Progenitor cell of endocrine pancreas (in vitro differentiated cells): ENCODE results near the gene EDN1. TPM values are rescaled to one million over a fixed set of nuclear protein-coding genes. Genes with fewer than 3 reads are reported as not detected.

Source experiments
- DNase-seq: peaks from one replicate; pipeline ENCODE4 v3.0.0; 2021; ENCODE audit warnings: low spot score; ENCODE audit not compliant: unreplicated experiment
- H3K27ac Mint-ChIP-seq: 2 replicates; pipeline ENCODE4 v1.8.0; 2021; ENCODE audit warnings: mild to moderate bottlenecking, moderate library complexity, mixed read lengths
- H3K27me3 Mint-ChIP-seq: 2 replicates; pipeline ENCODE4 v1.8.0; 2021; ENCODE audit warnings: mixed read lengths
- H3K36me3 Mint-ChIP-seq: 2 replicates; pipeline ENCODE4 v1.8.0; 2022; ENCODE audit warnings: mixed read lengths; ENCODE audit not compliant: insufficient read depth
- H3K4me1 Mint-ChIP-seq: 2 replicates; pipeline ENCODE4 v1.8.0; 2021; ENCODE audit warnings: low read depth, mixed read lengths
- H3K4me3 Mint-ChIP-seq: 2 replicates; pipeline ENCODE4 v1.8.0; 2021; ENCODE audit warnings: low read depth, mild to moderate bottlenecking, moderate library complexity, mixed read lengths
- H3K9me3 Mint-ChIP-seq: 2 replicates; pipeline ENCODE4 v1.8.0; 2021; ENCODE audit warnings: low read depth, mixed read lengths
- total RNA-seq: library from RNA; stranded (reverse); gene quantifications from 2 replicates; pipeline ENCODE4 v1.2.1, GENCODE V29; 2021
- TF ChIP-seq, protein P1 (sequence below): fragments of 200-600 bp; sonication (generic); IDR thresholded peaks from one replicate; pipeline ENCODE4 v1.5.0; 2021; ENCODE audit warnings: antibody characterized with exemption, mild to moderate bottlenecking; ENCODE audit not compliant: unreplicated experiment

The EDN1 gene
- total RNA-seq, 1 donor from 2014 or later = 2.0 TPM

DNA sequence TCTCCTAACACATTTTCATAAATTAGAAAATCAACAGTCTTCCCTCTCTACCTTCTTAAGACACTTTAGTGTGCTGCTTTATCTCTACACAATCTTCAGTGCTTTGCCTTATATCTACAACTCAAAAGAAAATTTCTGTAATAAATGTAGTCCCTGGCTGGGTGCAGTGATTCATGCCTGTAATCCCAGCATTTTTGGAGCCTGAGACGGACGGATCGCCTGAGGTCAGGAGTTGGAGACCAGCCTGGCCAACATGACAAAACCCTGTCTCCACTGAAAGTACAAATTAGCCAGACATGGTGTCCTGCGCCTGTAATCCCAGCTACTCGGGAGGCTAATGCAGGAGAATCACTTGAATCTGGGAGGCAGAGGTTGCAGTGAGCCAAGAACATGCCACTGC lies 9.7 kb upstream of the EDN1 start:
- no peak for DNase-seq
- Mint-ChIP-seq H3K9me3 (peaks cover 4% of the 10 kb centered on the region), H3K4me1 (peaks cover 32% of the 10 kb centered on the region), H3K36me3 (peaks cover 3% of the 10 kb centered on the region), H3K27ac (no peak overlapping the region), H3K27me3 (peaks cover 9% of the 10 kb centered on the region), H3K4me3 (no peak overlapping the region)
- TF ChIP-seq, protein P1, sequence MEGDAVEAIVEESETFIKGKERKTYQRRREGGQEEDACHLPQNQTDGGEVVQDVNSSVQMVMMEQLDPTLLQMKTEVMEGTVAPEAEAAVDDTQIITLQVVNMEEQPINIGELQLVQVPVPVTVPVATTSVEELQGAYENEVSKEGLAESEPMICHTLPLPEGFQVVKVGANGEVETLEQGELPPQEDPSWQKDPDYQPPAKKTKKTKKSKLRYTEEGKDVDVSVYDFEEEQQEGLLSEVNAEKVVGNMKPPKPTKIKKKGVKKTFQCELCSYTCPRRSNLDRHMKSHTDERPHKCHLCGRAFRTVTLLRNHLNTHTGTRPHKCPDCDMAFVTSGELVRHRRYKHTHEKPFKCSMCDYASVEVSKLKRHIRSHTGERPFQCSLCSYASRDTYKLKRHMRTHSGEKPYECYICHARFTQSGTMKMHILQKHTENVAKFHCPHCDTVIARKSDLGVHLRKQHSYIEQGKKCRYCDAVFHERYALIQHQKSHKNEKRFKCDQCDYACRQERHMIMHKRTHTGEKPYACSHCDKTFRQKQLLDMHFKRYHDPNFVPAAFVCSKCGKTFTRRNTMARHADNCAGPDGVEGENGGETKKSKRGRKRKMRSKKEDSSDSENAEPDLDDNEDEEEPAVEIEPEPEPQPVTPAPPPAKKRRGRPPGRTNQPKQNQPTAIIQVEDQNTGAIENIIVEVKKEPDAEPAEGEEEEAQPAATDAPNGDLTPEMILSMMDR = no peak

DNA sequence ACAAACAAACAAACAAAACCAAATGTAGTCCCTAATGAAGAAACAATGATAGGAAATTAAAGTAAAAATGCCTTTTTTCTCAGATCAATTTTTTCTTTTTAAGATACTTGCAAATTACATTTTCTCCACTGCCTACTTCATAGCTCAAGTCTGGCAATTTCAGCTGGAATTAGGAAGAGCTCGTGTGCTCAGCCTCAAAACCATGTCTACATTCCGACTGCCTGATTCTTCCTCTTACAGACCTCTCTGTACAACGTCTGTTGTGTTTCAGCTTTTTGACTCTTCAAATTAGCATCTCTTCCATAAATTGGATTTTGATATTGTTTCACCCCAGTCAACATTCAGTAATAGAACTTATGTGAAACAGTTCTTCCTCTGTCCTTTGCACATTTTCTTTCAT lies 9.3 kb upstream of the EDN1 start:
- DNase-seq = no peak
- H3K27me3 Mint-ChIP-seq = peaks cover 9% of the 10 kb centered on the region
- peaks cover 3% of the 10 kb centered on the region for H3K36me3 Mint-ChIP-seq
- peaks cover 4% of the 10 kb centered on the region for H3K9me3 Mint-ChIP-seq
- H3K4me1 Mint-ChIP-seq = peaks cover 32% of the 10 kb centered on the region
- no peak overlapping the region for H3K27ac Mint-ChIP-seq
- no peak overlapping the region for H3K4me3 Mint-ChIP-seq
- TF ChIP-seq, protein P1 = no peak

DNA sequence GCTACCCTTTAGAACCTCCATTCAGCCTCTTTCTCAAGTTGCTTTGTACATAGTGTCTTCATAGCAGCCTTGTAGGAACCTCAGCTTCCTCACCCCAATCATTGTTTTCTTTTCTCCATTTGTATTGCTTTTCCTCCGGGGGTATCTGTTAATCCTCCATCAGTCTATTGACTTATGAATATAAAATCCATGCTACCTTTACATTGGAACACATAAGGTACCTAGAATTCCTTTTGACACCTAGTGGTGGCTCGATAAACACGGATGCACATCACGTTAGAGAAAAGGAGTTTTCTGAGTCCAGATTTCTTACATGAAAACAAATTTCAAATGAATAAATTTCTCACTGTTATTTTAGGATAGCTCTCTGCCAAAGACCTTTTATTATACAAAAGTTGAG lies 6.3 kb upstream of the EDN1 start:
- Mint-ChIP-seq H3K27ac (no peak overlapping the region), H3K9me3 (no peaks in the 10 kb centered on the region), H3K4me1 (peaks cover 41% of the 10 kb centered on the region), H3K27me3 (peaks cover 8% of the 10 kb centered on the region), H3K4me3 (no peak overlapping the region), H3K36me3 (no peaks in the 10 kb centered on the region)
- DNase-seq = no peak
- TF ChIP-seq, protein P1 = no peak

DNA sequence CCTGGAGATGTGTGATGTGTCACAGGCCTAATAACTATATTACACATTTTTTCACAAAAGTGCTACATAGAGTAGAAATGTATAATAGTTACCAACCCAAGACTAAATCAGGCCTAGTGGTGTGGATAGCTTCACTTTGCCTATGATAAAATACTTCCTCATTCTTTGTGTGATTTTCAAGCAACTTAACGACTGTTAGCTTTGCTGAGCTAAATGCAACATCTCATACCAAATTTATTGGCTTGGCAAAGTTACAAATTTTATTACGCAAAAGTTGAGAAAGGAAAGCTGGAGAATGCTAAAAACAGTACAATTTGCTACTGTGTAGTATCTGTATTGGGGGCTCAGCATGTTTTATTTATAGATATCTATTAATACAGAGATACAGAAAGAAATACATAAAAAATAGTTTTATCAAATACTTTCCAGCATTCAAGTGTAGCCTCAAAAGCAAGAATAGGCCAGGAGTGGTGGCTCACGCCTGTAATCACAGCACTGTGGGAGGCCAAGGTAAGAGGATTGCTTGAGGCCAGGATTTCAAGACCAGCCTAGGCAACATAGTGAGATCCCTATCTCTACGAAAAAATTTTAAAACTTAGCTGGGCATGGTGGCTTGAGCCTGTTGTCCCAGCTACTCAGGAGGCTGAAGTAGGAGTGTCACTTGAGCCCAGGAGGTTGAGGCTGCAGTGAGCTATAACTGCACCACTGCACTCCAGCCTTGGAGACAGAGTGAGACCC lies 3.6 kb upstream of the EDN1 start:
- Mint-ChIP-seq H3K4me1 (peaks cover 40% of the 10 kb centered on the region), H3K27me3 (peaks cover 6% of the 10 kb centered on the region), H3K36me3 (no peaks in the 10 kb centered on the region), H3K4me3 (no peak overlapping the region), H3K9me3 (no peaks in the 10 kb centered on the region), H3K27ac (no peak overlapping the region)
- TF ChIP-seq, protein P1 = no peak
- DNase-seq = no peak

DNA sequence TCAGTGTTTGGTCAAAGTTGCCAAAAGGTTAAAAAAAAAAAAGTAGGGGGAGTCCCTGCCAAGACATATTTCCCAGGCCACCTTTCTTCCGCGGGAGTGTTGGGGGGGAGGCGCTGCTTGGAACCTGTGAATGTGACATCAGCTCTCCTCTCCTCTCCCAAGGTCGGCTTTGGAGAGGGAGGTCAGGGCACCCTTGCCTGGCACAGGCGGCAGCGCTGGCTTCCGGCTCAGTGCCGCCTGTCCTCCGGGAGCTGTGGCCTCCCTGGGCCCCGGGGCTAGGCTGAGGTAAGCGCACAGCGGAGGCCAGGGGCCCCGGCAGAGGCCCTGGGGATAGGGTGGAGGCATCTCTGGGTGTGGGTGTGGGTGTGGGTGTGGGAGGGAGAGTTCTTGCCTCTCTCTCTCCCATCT lies 1.9 kb upstream of the EDN1 start:
- peaks cover 41% of the 10 kb centered on the region for H3K4me1 Mint-ChIP-seq
- H3K36me3 Mint-ChIP-seq = no peaks in the 10 kb centered on the region
- H3K4me3 Mint-ChIP-seq = no peak overlapping the region
- DNase-seq = no peak
- H3K27me3 Mint-ChIP-seq = peaks cover 13% of the 10 kb centered on the region
- no peak overlapping the region for H3K27ac Mint-ChIP-seq
- TF ChIP-seq, protein P1 = no peak
- H3K9me3 Mint-ChIP-seq = no peaks in the 10 kb centered on the region
